Mammary epithelial cell (primary cell): ENCODE measurements around the gene APMAP.
"Not testable (repeated sequence)": the region's sequence is repeated elsewhere in the genome, so short reads cannot be mapped to it uniquely, and the experiment has no call there.

Experiments
- EZH2 ChIP-seq: IDR thresholded peaks from 2 replicates; pipeline ENCODE4 v1.6.1; 2012; ENCODE audit warnings: low read length, inconsistent platforms, borderline replicate concordance
- TF ChIP-seq, protein P1 (sequence below), 2 donors: IDR thresholded peaks in 1 of 2; conservative IDR thresholded peaks in 1 of 2; 2 replicates each; pipeline ENCODE4 v1.5.1; 2011 to 2012; ENCODE audit warnings: inconsistent platforms in 2 of 2, low read length in 2 of 2, mild to moderate bottlenecking in 2 of 2, control low read depth in 1 of 2, low read depth in 1 of 2; ENCODE audit not compliant: insufficient read depth in 1 of 2; ENCODE audit errors: extremely low read depth in 1 of 2

DNA sequence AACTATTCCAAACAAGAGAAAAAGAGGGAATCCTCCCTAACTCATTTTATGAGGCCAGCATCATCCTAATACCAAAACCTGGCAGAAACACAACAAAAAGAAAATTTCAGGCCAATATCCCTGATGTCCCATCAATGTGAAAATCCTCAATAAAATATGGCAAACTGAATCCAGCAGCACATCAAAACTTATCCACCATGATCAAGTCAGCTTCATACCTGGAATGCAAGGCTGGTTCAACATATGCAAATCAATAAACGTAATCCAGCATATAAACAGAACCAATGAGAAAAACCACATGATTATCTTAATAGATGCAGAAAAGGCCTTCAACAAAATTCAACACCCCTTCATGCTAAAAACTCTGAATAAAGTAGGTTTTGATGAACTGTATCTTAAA, 46.2 kb downstream of the APMAP start:
- TF ChIP-seq, protein P1, sequence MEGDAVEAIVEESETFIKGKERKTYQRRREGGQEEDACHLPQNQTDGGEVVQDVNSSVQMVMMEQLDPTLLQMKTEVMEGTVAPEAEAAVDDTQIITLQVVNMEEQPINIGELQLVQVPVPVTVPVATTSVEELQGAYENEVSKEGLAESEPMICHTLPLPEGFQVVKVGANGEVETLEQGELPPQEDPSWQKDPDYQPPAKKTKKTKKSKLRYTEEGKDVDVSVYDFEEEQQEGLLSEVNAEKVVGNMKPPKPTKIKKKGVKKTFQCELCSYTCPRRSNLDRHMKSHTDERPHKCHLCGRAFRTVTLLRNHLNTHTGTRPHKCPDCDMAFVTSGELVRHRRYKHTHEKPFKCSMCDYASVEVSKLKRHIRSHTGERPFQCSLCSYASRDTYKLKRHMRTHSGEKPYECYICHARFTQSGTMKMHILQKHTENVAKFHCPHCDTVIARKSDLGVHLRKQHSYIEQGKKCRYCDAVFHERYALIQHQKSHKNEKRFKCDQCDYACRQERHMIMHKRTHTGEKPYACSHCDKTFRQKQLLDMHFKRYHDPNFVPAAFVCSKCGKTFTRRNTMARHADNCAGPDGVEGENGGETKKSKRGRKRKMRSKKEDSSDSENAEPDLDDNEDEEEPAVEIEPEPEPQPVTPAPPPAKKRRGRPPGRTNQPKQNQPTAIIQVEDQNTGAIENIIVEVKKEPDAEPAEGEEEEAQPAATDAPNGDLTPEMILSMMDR (conservative IDR thresholded peaks at IDR 0.05 in 1 of 2, IDR thresholded peaks at IDR 0.05 in 1 of 2; ENCODE audit: extremely low read depth in 1 of 2, insufficient read depth in 1 of 2, low read depth in 1 of 2, low read length in 2 of 2) = not testable (repeated sequence)
- TF ChIP-seq EZH2 = not testable (repeated sequence)
